ENCODE measurements around the gene PPM1F. TPM values are rescaled to one million over a fixed set of nuclear protein-coding genes. Genes with fewer than 3 reads are reported as not detected.
A peak's percentile ranks its signal among the peaks of the same experiment; 100 is the strongest.

PPM1F gene
- total RNA-seq, 2 experiments from 2014 or later: 23.0 to 24.3 TPM

- Mint-ChIP-seq H3K4me1 (ENCODE audit: low read depth) (peaks cover 11% of the 10 kb centered on the region), H3K36me3 (ENCODE audit: low read depth) (peaks cover 1% of the 10 kb centered on the region), H3K27me3 (ENCODE audit: low read depth) (no peaks in the 10 kb centered on the region), H3K27ac (no peak overlapping the region), H3K9me3 (no peaks in the 10 kb centered on the region), H3K4me3 (no peak overlapping the region)
- DNase-seq: no peak
- CTCF ChIA-PET: interaction anchor here (0.6 to 6.0 kb wide), 3 partner anchors 11 to 180 kb away, joined by 4 to 90 read pairs (median 5); no protein-coding TSS in a partner anchor
- intact Hi-C loops (cut with micrococcal nuclease): no loop called here
Observed at GRCh38 chr22:21949948-21950347, 2.7 kb downstream of the PPM1F start.

DNA sequence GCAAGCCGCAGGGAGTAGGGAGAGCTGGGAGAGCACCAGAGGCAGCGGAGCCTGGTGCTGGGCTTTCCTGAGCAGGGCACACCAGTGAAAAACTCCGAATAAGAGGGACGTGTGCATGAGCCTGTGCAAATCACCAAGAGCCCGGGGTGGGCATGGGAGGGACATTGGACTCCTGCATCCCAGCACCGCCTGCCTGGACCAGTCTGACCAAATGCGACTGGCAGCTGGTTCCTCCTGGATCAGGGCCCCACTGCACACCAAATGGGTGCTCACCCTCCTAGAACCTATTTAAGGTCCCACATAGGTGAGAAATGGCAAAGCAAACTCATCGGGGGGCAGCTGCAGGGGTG lies 3.1 kb downstream of the PPM1F start:
- Mint-ChIP-seq H3K27ac (no peak overlapping the region), H3K4me1 (ENCODE audit: low read depth) (peaks cover 11% of the 10 kb centered on the region), H3K27me3 (ENCODE audit: low read depth) (no peaks in the 10 kb centered on the region), H3K9me3 (no peaks in the 10 kb centered on the region), H3K36me3 (ENCODE audit: low read depth) (peaks cover 1% of the 10 kb centered on the region), H3K4me3 (no peak overlapping the region)
- CTCF ChIA-PET: interaction anchor here (2.0 to 6.0 kb wide), 2 partner anchors 11 to 23 kb away, joined by 5 to 90 read pairs; no protein-coding TSS in a partner anchor
- intact Hi-C loops (cut with micrococcal nuclease): no loop called here
- no peak for DNase-seq

DNA sequence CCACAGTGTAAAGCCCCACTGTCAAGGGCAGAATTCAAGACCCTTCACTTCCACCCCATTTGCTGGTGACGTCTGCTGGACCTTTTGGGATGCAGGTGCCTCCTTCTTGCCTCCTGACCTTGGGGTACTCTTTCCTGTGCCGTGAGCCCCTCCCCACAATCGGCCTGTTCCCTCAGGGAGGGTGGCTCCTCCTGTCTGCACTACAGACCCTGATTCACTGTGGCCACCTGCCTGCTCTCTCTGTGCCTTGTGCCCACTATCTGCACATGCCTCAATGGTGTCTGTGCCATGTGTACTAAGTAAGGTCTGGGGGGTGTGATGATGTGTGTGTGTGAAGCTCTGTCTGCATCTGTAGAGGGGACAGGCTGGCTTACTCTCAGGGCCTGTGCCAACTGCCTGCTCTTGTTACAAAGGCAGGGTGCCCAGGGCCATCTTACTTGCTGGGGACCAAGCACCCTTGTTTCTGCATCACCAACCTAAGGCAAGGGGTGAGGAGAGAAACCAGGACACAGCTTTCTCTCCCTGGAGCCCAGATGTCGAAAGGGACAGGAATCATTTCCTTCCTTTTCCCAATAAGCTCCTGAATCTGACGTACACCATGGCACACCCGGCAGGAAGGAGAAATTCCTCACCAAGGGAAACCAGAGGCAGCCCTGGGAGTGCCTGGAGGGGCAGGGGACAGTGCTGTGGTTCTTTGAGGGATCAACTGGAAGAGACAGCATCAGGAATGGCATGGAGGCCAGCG lies 3.7 kb downstream of the PPM1F start:
- H3K36me3 Mint-ChIP-seq (ENCODE audit: low read depth): peaks cover 1% of the 10 kb centered on the region
- peaks cover 11% of the 10 kb centered on the region for H3K4me1 Mint-ChIP-seq (ENCODE audit: low read depth)
- CTCF ChIA-PET: interaction anchor here (2.0 to 6.0 kb wide), 2 partner anchors 10 to 23 kb away, joined by 5 to 90 read pairs; no protein-coding TSS in a partner anchor
- H3K27me3 Mint-ChIP-seq (ENCODE audit: low read depth): no peaks in the 10 kb centered on the region
- H3K4me3 Mint-ChIP-seq: no peak overlapping the region
- H3K27ac Mint-ChIP-seq: no peak overlapping the region
- DNase-seq: no peak
- no peaks in the 10 kb centered on the region for H3K9me3 Mint-ChIP-seq
- intact Hi-C loops (cut with micrococcal nuclease): no loop called here

- CTCF ChIA-PET: interaction anchor here (6.0 kb wide), 1 partner anchor 10 kb away, joined by 90 read pairs; no protein-coding TSS in a partner anchor
- DNase-seq: no peak
- Mint-ChIP-seq H3K27ac (no peak overlapping the region), H3K27me3 (ENCODE audit: low read depth) (no peaks in the 10 kb centered on the region), H3K36me3 (ENCODE audit: low read depth) (peaks cover 1% of the 10 kb centered on the region), H3K4me3 (no peak overlapping the region), H3K9me3 (no peaks in the 10 kb centered on the region), H3K4me1 (ENCODE audit: low read depth) (peaks cover 11% of the 10 kb centered on the region)
- intact Hi-C loops (cut with micrococcal nuclease): no loop called here
Observed at GRCh38 chr22:21948390-21948789, 4.3 kb downstream of the PPM1F start.

DNA sequence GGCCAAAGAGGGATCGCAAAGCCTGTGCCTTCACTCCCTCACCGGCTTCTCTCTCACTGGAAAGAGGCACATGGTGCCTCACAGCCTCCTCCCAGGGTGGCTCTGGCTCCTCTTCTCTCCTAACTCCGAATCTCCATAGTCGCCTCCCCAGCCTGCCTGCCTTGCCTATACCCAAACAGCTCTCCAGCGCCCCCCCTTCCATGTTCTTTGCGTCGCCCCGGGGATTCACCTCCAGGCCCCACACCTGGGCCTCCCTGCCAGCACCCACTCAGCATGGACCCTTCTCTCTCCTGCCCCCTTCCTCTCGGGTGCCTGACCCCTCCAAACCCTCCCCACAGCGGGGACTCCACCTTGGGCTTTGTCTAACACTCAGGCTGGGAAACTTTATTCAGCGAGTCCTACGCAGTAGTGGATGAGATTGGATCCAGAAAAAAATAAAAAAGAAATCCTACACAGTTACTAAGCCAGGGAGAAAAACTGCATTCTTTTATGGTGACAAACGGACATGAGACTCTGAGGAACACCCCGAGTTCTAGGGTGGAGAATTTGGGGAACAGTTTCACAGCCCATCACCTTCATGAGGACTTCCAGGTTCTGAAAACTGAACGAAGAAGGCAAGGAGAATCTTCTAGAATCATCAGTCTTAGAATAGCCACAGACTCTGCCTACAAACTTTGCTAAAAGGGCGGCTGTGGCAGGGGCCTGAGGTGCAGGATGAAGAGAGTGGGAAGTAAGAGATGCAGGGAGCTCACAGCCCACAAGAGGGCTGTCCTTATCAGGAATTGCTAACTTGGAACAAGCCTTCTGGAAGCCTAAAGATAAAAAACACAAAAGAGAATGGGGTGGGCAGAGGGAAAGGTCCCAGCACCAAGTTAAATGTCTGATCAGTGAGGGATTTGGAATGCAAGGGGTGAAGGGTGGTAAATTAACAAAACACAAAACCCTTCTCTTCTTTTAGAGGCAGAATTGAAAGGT lies 5.3 kb downstream of the PPM1F start:
- Mint-ChIP-seq H3K27me3 (ENCODE audit: low read depth) (no peaks in the 10 kb centered on the region), H3K27ac (no peak overlapping the region), H3K36me3 (ENCODE audit: low read depth) (peaks cover 1% of the 10 kb centered on the region), H3K4me1 (ENCODE audit: low read depth) (peaks cover 15% of the 10 kb centered on the region), H3K4me3 (no peak overlapping the region), H3K9me3 (no peaks in the 10 kb centered on the region)
- CTCF ChIA-PET: no interaction called here
- intact Hi-C loops (cut with micrococcal nuclease): no loop called here
- no peak for DNase-seq

- DNase-seq: no peak
- intact Hi-C loops (cut with micrococcal nuclease): no loop called here
- no peak overlapping the region for H3K4me3 Mint-ChIP-seq
- H3K9me3 Mint-ChIP-seq: no peaks in the 10 kb centered on the region
- CTCF ChIA-PET: no interaction called here
- H3K36me3 Mint-ChIP-seq (ENCODE audit: low read depth): no peaks in the 10 kb centered on the region
- peaks cover 19% of the 10 kb centered on the region for H3K4me1 Mint-ChIP-seq (ENCODE audit: low read depth)
- H3K27me3 Mint-ChIP-seq (ENCODE audit: low read depth): no peaks in the 10 kb centered on the region
- H3K27ac Mint-ChIP-seq: no peak overlapping the region
Observed at GRCh38 chr22:21946262-21946925, 6.3 kb downstream of the PPM1F start.

GRCh38 chr22:21945453-21946261 lies 7.0 kb downstream of the PPM1F start:
- no peak overlapping the region for H3K4me3 Mint-ChIP-seq
- no peak for DNase-seq
- H3K9me3 Mint-ChIP-seq: no peaks in the 10 kb centered on the region
- CTCF ChIA-PET: no interaction called here
- no peaks in the 10 kb centered on the region for H3K36me3 Mint-ChIP-seq (ENCODE audit: low read depth)
- H3K4me1 Mint-ChIP-seq (ENCODE audit: low read depth): peaks cover 20% of the 10 kb centered on the region
- H3K27ac Mint-ChIP-seq: no peak overlapping the region
- H3K27me3 Mint-ChIP-seq (ENCODE audit: low read depth): no peaks in the 10 kb centered on the region
- intact Hi-C loops (cut with micrococcal nuclease): no loop called here

GRCh38 chr22:21944871-21945270 lies 7.8 kb downstream of the PPM1F start:
- H3K27me3 Mint-ChIP-seq (ENCODE audit: low read depth): no peaks in the 10 kb centered on the region
- H3K36me3 Mint-ChIP-seq (ENCODE audit: low read depth): no peaks in the 10 kb centered on the region
- intact Hi-C loops (cut with micrococcal nuclease): no loop called here
- CTCF ChIA-PET: no interaction called here
- H3K9me3 Mint-ChIP-seq: no peaks in the 10 kb centered on the region
- DNase-seq: no peak
- H3K4me3 Mint-ChIP-seq: no peak overlapping the region
- peaks cover 20% of the 10 kb centered on the region for H3K4me1 Mint-ChIP-seq (ENCODE audit: low read depth)
- no peak overlapping the region for H3K27ac Mint-ChIP-seq

DNA sequence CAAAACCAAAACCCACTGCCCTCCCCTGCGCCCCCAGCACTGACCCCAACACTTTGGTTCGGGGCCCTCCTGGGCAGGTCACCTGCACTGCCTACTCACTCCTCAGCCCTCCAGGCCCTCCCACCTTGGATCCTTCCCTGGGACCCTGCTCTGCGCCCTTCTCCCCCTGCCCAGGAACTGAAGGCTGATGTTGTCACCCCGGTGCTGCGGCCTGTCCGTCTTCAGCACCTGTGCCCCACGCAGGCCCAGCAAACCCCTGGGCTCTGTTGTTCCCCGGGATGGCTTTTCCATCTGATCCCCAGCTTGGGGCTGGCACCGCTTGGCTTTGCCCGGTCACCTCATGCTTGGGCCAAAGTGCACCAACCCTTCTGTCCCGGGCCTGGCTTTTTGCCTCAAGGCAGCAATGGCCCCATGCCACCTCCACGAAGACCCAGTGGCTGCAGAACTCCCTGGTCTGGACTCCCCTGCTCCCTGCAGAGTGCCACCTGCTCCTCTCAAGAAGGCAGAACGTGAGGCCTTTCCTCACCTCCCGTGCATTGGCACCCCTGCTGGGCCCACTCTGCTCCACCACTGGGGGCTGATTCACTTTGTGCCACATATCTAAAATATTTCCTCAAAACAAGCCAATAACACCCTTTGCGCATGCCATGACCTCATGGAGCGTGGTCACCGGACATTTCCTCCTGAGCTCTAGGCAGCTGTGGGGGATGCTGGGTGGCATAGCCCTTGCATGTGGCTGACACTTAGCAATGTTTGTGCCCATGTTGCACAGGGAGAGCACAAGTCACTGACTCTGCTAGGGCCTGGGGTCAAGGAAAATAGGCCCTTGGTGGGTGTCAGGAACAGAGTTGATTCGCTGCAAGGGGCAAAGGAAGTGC lies 8.8 kb downstream of the PPM1F start:
- intact Hi-C loops (cut with micrococcal nuclease): no loop called here
- CTCF ChIA-PET: no interaction called here

DNA sequence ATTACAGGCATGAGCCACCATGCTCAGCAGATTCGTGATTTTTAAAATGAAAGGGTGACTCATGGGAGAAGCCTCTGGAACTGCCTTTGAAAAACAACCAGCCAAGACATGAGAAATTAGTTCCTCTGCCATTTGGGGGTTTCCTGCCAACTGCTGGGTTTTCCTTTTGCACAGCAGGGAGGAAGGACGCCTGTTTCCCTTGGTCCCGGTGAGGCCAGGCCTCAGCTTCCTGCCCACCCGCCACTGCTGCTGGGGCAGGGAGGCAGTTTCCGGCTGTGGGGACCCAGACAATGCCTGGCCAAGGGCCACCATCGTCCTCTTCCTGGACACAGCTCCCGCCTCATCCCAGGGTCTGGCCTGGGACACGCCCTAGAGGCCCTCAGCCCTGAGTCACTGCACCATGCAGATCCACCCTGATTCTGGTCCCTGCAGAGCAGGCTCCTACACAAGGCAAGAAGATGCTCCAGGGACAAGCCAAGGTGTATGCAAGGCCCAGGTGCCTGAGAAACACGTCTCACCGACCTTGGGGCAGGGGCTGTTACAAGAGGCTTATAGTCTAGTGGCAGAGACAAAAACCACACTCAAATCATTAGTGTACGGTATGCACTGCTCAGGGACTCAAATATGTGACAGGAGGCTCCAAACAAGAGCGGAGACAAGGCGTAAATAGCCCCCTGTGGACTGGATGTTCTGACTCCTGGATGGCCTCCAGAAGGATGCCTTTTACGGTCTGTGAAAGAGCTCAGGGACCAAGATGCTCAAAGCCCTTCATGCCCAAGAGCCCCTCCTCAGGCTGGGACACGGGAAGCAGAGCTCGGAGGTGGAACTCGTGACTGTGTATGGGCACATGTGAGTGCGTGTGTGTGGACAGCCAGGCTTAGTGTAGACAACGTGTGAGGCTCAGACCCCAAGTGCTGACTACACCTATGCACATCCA lies 10.0 kb downstream of the PPM1F start:
- Mint-ChIP-seq H3K36me3 (ENCODE audit: low read depth) (no peaks in the 10 kb centered on the region), H3K27ac (peak overlapping the region; percentile 59), H3K27me3 (ENCODE audit: low read depth) (no peaks in the 10 kb centered on the region), H3K4me3 (no peak overlapping the region), H3K4me1 (ENCODE audit: low read depth) (peaks cover 34% of the 10 kb centered on the region), H3K9me3 (no peaks in the 10 kb centered on the region)
- CTCF ChIA-PET: interaction anchor here (0.6 to 7.8 kb wide), 3 partner anchors 9 to 71 kb away, joined by 3 to 90 read pairs (median 4); partner anchors contain the start of gene PPM1F
- DNase-seq: peak; percentile 65
- intact Hi-C loops (cut with micrococcal nuclease): no loop called here

More for the DNA sequence above, 8.8 kb downstream of the PPM1F start:
- DNase-seq: no peak
- no peak overlapping the region for H3K4me3 Mint-ChIP-seq
- peaks cover 23% of the 10 kb centered on the region for H3K4me1 Mint-ChIP-seq (ENCODE audit: low read depth)
- H3K9me3 Mint-ChIP-seq: no peaks in the 10 kb centered on the region
- H3K27me3 Mint-ChIP-seq (ENCODE audit: low read depth): no peaks in the 10 kb centered on the region
- no peaks in the 10 kb centered on the region for H3K36me3 Mint-ChIP-seq (ENCODE audit: low read depth)
- H3K27ac Mint-ChIP-seq: no peak overlapping the region
